ENCODE data around the gene PDS5A.
"Not testable (repeated sequence)": the region's sequence is repeated elsewhere in the genome, so short reads cannot be mapped to it uniquely, and the experiment has no call there.

PDS5A gene, protein sequence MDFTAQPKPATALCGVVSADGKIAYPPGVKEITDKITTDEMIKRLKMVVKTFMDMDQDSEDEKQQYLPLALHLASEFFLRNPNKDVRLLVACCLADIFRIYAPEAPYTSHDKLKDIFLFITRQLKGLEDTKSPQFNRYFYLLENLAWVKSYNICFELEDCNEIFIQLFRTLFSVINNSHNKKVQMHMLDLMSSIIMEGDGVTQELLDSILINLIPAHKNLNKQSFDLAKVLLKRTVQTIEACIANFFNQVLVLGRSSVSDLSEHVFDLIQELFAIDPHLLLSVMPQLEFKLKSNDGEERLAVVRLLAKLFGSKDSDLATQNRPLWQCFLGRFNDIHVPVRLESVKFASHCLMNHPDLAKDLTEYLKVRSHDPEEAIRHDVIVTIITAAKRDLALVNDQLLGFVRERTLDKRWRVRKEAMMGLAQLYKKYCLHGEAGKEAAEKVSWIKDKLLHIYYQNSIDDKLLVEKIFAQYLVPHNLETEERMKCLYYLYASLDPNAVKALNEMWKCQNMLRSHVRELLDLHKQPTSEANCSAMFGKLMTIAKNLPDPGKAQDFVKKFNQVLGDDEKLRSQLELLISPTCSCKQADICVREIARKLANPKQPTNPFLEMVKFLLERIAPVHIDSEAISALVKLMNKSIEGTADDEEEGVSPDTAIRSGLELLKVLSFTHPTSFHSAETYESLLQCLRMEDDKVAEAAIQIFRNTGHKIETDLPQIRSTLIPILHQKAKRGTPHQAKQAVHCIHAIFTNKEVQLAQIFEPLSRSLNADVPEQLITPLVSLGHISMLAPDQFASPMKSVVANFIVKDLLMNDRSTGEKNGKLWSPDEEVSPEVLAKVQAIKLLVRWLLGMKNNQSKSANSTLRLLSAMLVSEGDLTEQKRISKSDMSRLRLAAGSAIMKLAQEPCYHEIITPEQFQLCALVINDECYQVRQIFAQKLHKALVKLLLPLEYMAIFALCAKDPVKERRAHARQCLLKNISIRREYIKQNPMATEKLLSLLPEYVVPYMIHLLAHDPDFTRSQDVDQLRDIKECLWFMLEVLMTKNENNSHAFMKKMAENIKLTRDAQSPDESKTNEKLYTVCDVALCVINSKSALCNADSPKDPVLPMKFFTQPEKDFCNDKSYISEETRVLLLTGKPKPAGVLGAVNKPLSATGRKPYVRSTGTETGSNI (N-terminal part only)

DNA sequence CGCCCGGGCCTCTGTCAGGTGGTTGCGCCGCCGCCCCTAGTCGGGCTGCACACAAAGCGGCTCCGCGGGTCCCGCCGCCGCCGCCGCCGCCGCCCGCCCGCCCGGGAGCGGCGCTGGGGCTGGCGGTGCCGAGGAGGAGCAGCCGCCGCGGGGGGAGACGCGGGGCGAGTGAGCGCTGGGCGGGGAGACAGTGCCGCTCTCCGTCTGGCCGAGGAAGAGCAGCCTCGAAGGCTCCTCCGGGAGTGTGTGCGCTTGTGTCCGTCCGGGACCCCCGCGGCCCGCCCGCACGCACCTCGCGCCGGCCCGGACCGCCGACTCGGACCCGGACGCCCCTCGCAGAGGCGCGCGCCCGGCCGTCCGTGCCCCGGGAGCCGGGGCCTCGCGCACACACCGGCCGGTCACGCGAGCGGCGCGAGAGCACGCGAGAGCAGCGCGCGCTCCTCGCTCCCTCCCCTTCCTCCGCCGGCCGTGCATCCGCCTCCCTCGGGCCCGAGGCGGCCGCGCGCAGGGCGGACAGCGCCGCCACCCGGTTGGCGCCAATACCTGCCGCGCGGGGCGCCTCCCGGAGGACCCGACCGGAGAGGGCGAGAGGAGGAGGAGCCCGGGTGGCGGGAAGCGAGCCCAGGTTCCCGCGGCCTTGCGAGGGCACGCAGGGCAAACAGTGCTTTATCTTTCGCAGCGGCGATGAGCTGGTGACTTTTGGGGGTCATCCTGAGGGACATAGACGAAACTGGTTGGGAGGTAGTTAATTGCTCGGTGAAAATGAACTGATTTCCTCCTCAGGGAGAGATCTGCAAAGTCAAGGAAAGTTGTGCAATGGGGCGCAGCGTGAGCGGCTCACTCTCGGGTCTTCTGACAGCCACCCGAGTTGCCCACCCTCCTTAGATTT lies at the start of gene PDS5A:
PDS5A (minus strand) TSS at position 423 of the 889 bp plus-strand sequence. CDS start 1,334 bp downstream, outside the sequence.
- peak; percentile 91 to 94 for DNase-seq

DNA sequence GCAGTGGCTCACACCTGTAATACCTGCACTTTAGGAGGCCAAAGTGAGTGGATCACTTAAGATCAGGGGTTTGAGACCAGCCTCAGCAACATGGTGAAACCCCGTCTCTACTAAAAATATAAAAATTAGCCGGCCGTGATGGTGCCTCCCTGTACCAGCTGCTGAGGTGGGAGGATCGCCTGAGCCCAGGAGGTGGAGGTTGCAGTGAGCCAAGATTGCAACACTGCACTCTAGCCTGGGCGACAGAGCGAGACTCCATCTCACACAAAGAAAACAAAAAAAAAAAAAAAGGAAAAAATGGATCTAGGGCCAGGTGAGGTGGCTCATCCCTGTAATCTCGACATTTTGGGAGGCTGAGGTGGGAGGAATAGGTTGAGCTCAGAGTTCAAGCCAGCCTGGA lies 46.3 kb upstream of the PDS5A start:
- DNase-seq, result not testable (repeated sequence)

DNA sequence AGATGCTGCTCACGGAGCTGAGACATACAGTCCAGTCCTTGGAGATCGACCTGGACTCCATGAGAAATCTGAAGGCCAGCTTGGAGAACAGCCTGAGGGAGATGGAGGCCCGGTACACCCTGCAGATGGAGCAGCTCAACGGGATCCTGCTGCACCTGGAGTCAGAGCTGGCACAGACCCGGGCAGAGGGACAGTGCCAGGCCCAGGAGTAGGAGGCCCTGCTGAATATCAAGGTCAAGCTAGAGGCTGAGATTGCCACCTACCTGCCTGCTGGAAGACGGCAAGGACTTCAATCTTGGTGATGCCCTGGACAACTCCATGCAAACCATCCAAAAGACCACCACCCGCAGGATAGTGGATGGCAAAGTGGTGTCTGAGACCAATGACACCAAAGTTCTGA lies 43.4 kb upstream of the PDS5A start:
- DNase-seq, result not testable (repeated sequence)

DNA sequence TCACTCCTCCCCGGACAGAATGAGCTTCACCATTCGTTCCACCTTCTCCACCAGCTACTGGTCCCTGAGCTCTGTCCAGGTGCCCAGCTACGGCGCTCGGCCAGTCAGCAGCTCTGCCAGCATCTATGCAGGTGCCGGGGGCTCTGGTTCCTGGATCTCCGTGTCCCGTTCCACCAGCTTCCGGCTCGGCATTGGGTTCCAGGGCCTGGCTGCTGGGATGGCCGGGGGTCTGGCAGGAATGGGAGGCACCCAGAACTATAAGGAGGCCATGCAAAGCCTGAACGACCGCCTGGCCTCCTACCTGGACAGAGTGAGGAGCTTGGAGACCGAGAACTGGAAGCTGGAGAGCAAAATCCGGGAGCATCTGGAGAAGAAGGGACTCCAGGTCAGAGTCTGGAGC lies 42.5 kb upstream of the PDS5A start:
- DNase-seq, result no peak

DNA sequence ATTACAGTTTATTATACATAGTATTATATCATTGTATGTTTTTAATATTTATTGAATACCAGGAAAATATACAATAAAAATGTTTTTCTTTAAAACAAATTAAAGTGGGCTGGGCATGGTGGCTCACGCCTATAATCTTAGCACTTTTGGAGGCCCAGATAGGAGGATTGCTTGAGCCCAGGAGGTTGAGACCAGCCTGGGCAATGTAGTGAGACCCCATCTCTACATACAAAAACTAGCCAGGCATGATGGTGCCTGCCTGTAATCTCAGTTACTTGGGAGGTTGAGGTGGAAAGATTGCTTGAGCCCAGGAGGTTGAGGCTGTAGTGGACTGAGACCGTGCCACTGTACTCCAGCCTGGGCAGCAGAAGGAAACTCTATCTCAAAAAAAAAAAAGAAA lies 38.3 kb upstream of the PDS5A start:
- no peak for DNase-seq

DNA sequence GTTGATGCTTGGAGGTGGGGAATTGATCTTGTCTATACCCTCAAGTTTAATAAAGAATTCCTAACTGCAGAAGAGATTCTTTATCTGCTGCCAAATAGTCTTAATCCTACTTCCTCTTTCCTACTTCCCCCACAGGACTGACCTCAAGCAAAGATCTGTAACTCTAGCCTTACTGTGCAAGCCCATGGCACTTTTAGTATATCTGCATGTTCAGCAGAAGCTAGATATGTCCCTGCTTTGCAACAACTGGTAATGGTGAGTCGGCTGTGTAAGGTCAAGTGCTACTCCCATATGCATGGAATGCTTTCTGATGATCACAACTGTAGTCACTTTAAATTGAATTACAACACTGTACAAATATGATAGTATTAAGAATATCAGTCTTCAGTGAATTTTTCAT lies 26.3 kb upstream of the PDS5A start:
- DNase-seq, result no peak

DNA sequence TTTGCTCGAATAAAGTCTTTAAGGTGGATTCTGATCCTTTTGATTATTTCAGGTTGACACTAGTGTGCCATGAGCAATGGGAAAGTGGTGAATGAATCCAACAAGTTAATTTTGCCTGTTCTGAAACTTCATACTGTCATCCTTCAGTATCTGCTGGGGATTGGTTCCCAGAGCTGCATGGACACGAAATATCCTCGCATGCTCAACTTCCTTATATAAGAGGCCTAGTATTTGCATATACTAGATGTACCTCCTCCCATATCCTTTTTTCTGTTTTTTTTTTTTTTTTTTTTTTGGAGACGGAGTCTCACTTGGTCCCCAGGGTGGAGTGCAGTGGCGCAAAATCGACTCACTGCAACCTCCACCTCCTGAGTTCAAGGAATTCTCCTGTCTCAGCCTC lies 23.0 kb upstream of the PDS5A start:
- no peak for DNase-seq

DNA sequence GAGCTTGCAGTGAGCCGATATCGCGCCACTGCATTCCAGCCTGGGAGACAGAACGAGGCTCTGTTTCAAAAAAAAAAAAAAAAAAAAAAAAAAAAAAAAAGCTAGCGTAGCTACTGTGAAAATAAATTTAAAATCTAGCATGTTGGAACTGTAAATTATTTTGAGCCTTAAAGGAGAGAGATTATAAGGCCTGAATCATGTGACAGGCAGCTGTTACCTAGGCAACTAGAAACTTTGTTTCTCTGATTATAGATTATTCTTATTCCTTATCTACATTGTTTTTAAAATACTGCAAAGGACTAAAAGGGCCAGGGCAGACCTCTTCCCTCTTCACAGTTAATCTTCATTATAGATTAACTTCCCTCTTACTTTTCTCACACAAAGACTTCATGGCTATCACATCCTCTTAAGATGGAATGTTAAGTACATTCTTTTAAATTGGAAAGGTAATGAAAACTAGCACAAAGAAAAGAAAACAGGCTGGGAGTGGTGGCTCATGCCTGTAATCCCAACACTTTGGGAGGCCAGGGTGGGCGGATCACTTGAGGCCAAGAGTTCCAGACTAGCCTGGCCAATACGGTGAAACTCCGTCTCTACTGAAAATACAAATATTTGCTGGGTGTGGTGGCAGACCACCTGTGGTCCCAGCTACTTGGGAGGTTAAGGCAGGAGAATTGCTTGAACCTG lies 21.1 kb upstream of the PDS5A start:
- DNase-seq, result no peak

DNA sequence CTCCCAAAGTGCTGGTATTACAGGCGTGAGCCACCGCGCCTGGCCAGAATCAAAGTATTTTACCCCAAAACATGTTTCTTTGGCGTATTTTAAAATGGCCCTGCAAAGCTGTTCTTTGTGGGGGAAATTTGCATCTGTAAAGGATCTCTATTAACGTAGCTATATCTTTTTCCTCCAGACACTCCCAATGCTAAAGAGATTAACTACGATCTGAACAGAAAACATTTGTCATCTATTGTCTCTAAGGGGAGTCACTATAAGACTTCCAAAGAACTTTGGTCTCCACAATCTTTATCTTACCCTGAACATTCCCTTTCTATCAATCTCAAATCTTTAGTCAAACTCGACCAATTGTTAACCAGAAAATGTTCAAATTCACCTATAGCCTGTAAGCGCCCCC lies 19.1 kb upstream of the PDS5A start:
- no peak for DNase-seq

DNA sequence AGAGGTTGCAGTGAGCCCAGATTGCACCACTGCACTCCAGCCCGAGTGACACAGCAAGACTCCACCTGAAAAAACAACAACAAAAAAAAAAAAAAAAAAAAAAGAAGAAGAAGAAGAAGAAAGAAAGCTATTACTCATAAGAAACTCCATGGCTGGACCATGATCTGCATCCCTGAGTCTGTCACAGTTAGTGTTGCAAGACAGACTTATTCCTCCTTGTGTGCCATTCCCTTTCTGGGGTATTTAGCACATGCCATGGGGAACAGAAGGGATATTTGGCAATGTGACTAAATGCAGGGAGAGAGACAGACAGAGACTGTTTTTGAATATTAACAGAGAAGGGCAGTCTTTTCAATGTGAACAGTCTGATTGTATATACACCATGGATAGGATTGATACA lies 16.7 kb upstream of the PDS5A start:
- no peak for DNase-seq

DNA sequence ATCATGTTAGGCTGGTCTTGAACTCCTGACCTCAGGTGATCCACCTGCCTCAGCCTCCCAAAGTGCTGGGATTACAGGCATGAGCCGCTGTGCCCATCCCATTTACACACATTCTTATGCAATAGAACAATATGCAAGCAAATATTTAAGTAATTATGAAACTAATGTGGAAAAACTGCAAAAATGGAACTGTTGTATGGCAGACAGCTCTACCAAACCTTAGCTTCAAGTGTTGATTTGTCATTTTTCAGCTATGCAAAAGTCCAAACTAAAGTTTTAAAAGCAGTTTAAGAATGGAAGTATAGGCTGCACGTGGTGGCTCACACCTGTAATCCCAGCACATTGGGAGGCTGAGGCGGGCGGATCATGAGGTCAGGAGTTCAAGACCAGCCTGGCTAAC lies 11.7 kb upstream of the PDS5A start:
- not testable (repeated sequence) for DNase-seq

DNA sequence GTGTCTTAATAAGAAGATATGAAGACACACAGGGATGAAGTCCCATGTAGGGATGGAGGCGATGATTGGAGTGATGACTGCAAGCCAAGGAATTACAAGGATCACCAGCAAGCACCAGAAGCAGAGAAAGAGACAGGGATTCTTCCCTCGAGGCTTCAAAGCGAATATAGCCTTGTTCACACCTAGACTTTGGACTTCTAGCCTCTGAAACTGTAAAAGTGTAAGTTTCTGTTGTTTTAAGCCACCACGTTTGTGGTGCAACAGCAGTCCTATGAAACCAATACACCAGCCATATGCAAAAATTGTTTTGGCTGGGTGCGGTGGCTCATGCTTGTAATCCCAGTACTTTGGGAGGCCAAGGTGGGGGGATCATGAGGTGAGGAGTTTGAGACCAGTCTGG lies 9.8 kb upstream of the PDS5A start:
- DNase-seq, result no peak

DNA sequence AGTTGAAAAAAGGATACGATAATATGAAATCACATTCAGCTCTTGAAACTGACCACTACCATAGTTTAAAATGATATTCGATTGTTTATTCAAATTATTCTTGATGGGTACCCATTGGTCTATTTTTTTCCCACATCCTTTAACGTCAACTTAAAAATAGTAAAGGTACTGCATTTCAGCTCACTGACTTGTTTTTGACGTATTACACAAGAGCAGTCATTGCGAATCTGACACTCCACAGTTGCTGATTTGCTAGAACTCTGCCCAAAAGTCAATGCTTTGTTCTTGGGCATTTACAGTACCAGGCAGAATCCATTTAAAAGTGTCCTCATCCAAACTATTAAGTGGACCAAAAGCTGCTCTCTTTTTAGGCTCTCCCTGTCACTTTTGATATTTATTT lies 1.2 kb upstream of the PDS5A start:
- no peak for DNase-seq

DNA sequence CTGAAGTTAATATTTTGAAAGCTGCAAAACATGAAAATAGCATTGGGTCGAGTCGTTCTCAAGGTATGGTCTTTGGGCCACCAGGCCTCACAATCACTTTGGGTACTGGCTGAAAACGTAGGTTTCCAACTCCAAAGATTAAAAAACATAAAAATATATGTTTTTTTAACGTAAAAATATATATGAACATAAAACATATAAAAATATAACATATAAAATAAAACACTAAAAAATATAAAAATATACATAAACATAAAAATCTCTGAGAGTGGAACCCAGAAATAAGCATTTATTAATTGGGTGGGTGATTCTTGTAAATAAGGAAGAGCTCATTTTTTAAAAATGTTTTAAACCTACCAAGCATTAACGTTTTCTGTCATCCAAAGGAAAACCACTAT lies 666 bp upstream of the PDS5A start:
- no peak for DNase-seq

DNA sequence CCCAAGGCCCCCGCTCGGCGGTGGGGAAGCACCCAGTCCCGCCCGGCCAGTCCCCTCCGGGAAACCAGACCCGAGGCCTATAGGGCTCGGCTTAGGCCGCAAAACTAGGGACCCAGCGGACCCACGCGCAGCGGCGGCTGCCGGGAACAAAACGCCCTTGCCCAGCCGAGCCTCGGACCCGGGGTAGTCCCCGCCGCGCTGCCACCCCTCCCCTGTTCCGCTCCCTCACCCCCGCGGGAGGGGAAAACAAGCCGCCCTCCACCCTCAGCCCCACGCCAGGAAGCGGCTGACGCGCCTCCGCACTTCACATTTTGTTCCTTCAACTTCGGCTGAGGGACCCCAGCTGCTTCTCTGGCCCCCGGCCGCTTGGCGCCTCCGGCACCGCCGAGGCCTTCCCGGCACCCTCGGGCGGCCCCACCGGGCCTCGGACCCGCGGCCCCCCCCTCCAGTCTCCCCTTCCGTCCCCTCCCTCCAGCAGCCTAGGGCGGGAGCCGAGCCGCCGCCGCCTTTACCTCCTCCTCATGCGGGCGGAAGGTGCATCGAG lies 694 bp downstream of the PDS5A start:
- peak; percentile 67 to 75 for DNase-seq

DNA sequence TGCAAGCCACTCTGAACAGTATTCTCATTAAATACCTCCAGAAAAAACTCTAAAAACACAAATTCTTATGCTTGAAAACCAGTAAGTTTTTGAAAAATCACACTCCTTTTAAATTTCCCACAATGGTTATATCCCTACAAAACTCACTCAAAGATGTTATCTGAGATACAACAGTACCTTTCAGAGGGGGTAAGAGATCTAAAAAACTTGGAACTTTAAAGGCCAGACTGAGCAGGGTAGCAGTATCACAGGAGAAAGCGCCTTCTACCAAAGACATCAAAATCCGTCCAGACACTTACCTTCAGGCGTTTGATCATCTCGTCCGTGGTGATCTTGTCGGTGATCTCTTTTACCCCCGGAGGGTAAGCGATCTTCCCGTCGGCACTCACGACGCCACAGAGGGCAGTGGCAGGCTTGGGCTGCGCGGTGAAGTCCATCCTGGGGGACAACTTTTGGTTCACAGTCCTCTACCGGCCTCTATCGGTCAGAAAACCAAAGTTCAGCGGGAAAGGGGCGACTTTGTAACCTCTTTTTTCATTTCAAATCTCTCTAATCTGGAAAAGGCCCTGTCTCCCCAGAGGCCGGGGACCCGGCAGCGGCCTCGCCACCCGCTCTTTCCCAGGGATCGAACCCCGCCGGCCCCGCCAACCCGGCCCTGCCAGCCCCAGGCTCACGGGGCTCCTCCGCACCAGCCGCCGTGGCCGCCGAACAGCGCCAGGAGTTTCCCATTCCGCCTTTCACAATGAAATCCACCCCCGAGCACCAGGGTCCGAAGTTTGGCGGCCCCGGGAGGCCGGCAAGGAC lies 1.4 kb downstream of the PDS5A start:
- peak; percentile 79 to 81 for DNase-seq

DNA sequence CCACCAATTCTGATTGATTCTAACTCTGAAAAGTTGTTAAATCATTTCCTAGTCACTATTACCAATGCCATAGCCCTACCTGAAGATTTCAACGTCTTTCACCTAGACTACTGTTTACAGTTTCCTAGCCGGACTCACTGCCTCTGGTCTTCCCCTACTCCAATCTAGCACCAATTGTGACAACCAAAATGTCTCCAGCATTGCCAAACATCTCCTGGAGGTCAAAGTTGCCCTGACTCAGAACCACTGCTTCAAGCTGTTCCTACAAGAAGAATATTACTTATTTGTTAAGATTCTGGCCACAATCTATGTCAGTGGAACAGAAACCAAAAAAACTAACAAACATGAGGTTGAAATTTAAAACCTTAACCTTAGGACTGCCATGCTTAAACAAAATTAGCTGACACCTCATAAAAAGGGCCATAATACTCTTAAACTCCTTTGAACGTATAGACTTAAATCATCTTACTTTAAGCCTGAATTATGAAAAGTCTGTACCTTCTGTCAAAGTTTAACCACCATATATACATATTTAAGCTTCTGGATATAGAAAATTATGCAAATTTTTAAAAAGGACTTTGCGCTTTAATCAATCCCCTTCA lies 2.1 kb downstream of the PDS5A start:
- no peak for DNase-seq

DNA sequence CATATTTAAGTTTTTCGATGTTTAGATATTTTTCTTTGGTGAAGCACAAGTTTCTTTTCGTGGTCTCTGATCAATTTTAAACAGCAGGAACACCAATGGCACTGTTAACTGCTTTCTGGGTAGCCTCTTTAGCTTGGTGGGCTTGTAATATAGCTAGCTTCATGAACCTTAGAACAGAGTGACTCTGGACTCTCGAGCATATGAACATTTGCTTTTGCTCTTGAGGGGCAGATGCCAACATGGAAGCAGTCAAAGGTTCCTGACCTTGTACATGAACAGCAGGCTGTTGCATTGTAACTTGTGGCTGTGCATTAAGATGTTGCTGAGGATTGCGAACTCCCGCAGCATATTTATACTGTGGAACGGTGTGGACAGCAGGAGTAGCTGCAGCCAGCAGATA lies 4.7 kb downstream of the PDS5A start:
- not testable (repeated sequence) for DNase-seq

DNA sequence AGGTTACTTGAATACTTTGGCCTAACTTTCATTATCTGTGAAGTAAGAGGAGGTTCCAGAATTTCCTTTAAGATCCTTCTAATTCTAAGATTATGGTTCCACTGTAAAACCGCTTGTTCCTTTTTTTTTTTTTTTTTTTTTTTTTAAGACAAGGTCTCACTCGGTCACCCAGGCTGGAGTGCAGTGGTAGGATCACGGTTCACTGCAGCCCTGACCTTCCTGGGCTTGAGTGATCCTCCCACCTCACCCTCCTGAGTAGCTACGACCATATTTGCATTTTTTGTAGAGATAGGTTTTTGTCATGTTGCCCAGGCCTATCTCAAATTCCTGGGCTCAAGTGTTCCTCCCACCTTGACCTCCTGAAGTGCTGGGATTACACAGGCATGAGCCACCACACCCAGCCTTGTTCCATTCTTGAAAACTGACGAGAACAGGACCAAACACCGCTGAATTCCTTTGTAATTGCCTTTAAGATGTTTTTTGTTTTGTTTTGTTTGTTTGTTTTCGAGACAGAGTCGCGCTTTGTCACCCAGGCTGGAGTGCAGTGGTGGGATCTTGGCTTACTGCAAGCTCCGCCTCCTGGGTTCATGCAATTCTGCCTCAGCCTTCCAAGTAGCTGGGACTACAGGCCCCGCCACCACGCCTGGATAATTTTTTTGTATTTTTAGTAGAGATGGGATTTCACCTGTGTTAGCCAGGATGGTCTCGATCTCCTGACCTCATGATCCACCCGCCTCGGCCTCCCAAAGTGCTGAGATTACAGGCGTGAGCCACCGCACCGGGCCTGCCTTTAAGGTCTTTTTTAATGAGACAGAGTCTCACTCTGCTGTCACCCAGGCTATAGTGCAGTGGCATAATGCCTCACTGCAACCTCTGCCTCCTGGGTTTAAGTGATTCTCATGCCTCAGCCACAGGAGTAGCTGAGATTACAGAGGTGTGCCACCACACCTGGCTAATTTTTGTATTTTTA lies 6.8 kb downstream of the PDS5A start:
- DNase-seq, result no peak

Measured in activated T-cell treated with anti-CD3 and anti-CD28 coated beads, Interleukin-2, amount 50 U/mL, for 48 hours (primary cell).